Calu3 (cell line): Measurements from ENCODE around the gene TCAP. TPM values are rescaled to one million over a fixed set of nuclear protein-coding genes. Genes with fewer than 3 reads are reported as not detected.

Experiments
- BruUV-seq: library from RNA; stranded (reverse); fragments of 400-500 nt; replicated peaks from 2 replicates; lab custom pipeline; 2021; lab: Mats Ljungman, UMichigan
- CTCF ChIA-PET: fragments of 300-600 bp; sonication (Branson Sonifier 250); formaldehyde crosslinking; loops from one replicate; lab custom pipeline; 2022; ENCODE audit warnings: antibody characterized with exemption; lab: Charles Lee
- DNase-seq: peaks from one replicate; pipeline ENCODE4 v3.0.0; 2022
- H3K27ac Mint-ChIP-seq: one replicate; pipeline ENCODE4 v1.8.0; 2022; ENCODE audit warnings: mixed read lengths; ENCODE audit not compliant: unreplicated experiment
- H3K27me3 Mint-ChIP-seq: one replicate; pipeline ENCODE4 v1.8.0; 2022; ENCODE audit warnings: mixed read lengths; ENCODE audit not compliant: unreplicated experiment
- H3K36me3 Mint-ChIP-seq: one replicate; pipeline ENCODE4 v1.8.0; 2022; ENCODE audit warnings: mild to moderate bottlenecking, moderate library complexity, mixed read lengths; ENCODE audit not compliant: insufficient read depth, unreplicated experiment
- H3K4me1 Mint-ChIP-seq: one replicate; pipeline ENCODE4 v1.8.0; 2022; ENCODE audit warnings: mild to moderate bottlenecking, low read depth, mixed read lengths; ENCODE audit not compliant: unreplicated experiment
- H3K4me3 Mint-ChIP-seq: one replicate; pipeline ENCODE4 v1.8.0; 2022; ENCODE audit warnings: mild to moderate bottlenecking, low read depth, moderate library complexity, mixed read lengths; ENCODE audit not compliant: unreplicated experiment
- H3K9me3 Mint-ChIP-seq: one replicate; pipeline ENCODE4 v1.8.0; 2022; ENCODE audit warnings: low read depth, mixed read lengths; ENCODE audit not compliant: unreplicated experiment
- intact Hi-C: fragments of 100-400 bp; cut with micrococcal nuclease; formaldehyde crosslinking; loops from one replicate; pipeline ENCODE4 v1.10.0; 2022; ENCODE audit not compliant: unreplicated experiment
- total RNA-seq: library from RNA; stranded (reverse); gene quantifications from 2 replicates; pipeline ENCODE4 v1.2.3, GENCODE V29; 2022
- TF ChIP-seq, protein P1 (sequence below): fragments of 200-600 bp; IDR thresholded peaks from one replicate; pipeline ENCODE4 v1.8.0; 2022; ENCODE audit warnings: antibody characterized with exemption; ENCODE audit not compliant: unreplicated experiment

Gene TCAP
- total RNA-seq, 1 experiment from 2014 or later, result 51.5 TPM

DNA sequence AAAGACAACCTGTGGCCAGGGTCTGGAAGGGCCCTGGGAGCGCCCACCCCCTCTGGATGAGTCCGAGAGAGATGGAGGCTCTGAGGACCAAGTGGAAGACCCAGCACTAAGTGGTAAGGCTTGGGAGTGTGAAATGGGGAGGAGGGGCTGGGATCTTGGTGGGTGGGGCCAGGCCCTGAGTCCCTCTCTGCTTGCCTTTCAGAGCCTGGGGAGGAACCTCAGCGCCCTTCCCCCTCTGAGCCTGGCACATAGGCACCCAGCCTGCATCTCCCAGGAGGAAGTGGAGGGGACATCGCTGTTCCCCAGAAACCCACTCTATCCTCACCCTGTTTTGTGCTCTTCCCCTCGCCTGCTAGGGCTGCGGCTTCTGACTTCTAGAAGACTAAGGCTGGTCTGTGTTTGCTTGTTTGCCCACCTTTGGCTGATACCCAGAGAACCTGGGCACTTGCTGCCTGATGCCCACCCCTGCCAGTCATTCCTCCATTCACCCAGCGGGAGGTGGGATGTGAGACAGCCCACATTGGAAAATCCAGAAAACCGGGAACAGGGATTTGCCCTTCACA, 29.5 kb upstream of the TCAP start:
- no peak overlapping the region for H3K27ac Mint-ChIP-seq
- BruUV-seq, result no TSS peak
- no peaks in the 10 kb centered on the region for H3K9me3 Mint-ChIP-seq
- no peak for DNase-seq
- H3K36me3 Mint-ChIP-seq, result peaks cover 34% of the 10 kb centered on the region
- TF ChIP-seq, protein P1, sequence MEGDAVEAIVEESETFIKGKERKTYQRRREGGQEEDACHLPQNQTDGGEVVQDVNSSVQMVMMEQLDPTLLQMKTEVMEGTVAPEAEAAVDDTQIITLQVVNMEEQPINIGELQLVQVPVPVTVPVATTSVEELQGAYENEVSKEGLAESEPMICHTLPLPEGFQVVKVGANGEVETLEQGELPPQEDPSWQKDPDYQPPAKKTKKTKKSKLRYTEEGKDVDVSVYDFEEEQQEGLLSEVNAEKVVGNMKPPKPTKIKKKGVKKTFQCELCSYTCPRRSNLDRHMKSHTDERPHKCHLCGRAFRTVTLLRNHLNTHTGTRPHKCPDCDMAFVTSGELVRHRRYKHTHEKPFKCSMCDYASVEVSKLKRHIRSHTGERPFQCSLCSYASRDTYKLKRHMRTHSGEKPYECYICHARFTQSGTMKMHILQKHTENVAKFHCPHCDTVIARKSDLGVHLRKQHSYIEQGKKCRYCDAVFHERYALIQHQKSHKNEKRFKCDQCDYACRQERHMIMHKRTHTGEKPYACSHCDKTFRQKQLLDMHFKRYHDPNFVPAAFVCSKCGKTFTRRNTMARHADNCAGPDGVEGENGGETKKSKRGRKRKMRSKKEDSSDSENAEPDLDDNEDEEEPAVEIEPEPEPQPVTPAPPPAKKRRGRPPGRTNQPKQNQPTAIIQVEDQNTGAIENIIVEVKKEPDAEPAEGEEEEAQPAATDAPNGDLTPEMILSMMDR, result no peak
- CTCF ChIA-PET, result interaction anchor here (0.6 to 161.2 kb wide), 23 partner anchors 15 to 1140 kb away, joined by 3 to 42089 read pairs (median 31); partner anchors contain the start of genes ERBB2, GRB7, GSDMA and GSDMB
- no peak overlapping the region for H3K4me3 Mint-ChIP-seq
- peaks cover 66% of the 10 kb centered on the region for H3K4me1 Mint-ChIP-seq
- H3K27me3 Mint-ChIP-seq, result peaks cover 19% of the 10 kb centered on the region
- intact Hi-C loops, result loop anchor here (2.0 to 10.0 kb wide), 6 partner anchors 27 to 859 kb away; partner anchors contain the start of genes CDC6 and ERBB2

DNA sequence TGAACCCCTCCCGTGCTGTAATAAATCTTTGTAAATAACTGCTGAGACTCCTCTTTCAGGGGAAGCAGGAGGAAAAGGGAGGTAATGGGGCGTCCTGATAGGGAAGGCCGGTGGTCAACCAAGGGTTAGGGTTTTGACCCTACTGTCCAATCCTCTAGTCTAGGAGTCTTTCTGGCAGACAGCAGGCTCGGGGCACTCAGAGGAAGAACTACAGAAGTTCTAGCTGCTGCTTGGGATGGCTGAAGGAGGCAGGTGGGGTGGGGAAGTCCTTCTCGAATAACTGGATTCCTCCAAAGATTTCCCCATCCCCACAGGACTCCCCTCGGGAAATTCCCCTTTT, 28.6 kb upstream of the TCAP start:
- intact Hi-C loops, result loop anchor here (2.0 to 10.0 kb wide), 6 partner anchors 26 to 858 kb away; partner anchors contain the start of genes CDC6 and ERBB2
- H3K36me3 Mint-ChIP-seq, result peaks cover 34% of the 10 kb centered on the region
- CTCF ChIA-PET, result interaction anchor here (0.5 to 161.2 kb wide), 15 partner anchors 16 to 1599 kb away, joined by 3 to 42089 read pairs (median 46); partner anchors contain the start of genes ERBB2, GRB7, GSDMA and GSDMB
- DNase-seq, result no peak
- H3K9me3 Mint-ChIP-seq, result no peaks in the 10 kb centered on the region
- TSS peak; percentile 78 for BruUV-seq
- H3K27me3 Mint-ChIP-seq, result peaks cover 10% of the 10 kb centered on the region
- H3K27ac Mint-ChIP-seq, result peak overlapping the region; percentile 28
- TF ChIP-seq, protein P1, result no peak
- peaks cover 61% of the 10 kb centered on the region for H3K4me1 Mint-ChIP-seq
- peak overlapping the region; percentile 71 for H3K4me3 Mint-ChIP-seq

DNA sequence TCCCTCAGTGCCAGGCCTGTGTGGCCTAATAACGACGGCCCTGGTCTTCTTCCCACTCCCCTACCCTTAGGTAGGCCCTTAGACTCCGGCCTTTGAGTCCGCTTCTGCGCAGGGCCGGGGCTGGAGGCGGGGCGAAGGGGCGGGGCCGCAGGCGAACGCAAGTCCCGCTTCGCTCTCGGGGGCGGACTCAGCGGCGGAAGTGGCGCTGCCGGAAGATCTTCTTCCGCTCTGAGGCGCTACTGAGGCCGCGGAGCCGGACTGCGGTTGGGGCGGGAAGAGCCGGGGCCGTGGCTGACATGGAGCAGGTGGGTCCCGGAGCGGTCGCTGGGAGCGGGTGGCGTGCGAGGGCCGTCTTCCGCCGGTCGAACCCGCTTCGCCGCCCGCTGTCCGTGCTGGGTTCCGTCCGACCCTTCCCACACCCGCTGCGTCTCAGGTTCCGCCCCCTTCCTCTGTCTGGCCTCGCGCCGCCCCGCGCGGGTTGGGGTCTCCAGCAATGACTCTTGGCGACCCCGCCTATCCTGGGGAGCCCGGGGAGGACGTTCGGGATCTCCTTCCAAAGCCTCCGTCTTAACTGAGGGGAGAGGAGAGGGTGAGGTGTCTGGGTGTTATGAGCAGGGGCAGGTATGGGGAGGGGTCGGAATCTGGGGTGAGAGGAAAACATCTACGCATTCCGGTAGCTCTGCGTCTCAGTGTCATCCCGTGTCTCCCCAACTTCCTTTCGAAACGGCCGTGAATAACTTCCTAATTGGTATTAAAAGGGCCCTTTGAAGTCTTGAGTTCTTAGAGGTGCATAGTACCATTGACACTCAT, 28.0 kb upstream of the TCAP start, which contains the start of gene STARD3:
TSS of gene STARD3 (plus strand) at position 218 of the 810 bp plus-strand sequence. CDS start 16,388 bp downstream, outside the sequence.
- H3K4me3 Mint-ChIP-seq, result peak within 1 kb of the TSS; percentile 71
- BruUV-seq, result no TSS peak
- no peaks in the 10 kb centered on the region for H3K9me3 Mint-ChIP-seq

More for the DNA sequence above, 28.0 kb upstream of the TCAP start, which contains the start of gene STARD3:
- CTCF ChIA-PET, result interaction anchor here (0.5 to 161.2 kb wide), 30 partner anchors 17 to 1598 kb away, joined by 3 to 42089 read pairs (median 5); partner anchors contain the start of genes ERBB2, GRB7, GSDMA and GSDMB
- Mint-ChIP-seq H3K27me3 (peaks cover 5% of the 10 kb centered on the region), H3K4me1 (peaks cover 61% of the 10 kb centered on the region), H3K27ac (peak within 1 kb of the TSS; percentile 28), H3K36me3 (peaks cover 29% of the 10 kb centered on the region)
- intact Hi-C loops, result loop anchor here (1.0 to 10.0 kb wide), 8 partner anchors 16 to 858 kb away; partner anchors contain the start of genes CDC6 and ERBB2
- TF ChIP-seq, protein P1, result no peak
- DNase-seq, result no peak
